ENCODE measurements around the gene LHX8.
"Not testable (repeated sequence)": the region's sequence is repeated elsewhere in the genome, so short reads cannot be mapped to it uniquely, and the experiment has no call there.

Gene LHX8

DNA sequence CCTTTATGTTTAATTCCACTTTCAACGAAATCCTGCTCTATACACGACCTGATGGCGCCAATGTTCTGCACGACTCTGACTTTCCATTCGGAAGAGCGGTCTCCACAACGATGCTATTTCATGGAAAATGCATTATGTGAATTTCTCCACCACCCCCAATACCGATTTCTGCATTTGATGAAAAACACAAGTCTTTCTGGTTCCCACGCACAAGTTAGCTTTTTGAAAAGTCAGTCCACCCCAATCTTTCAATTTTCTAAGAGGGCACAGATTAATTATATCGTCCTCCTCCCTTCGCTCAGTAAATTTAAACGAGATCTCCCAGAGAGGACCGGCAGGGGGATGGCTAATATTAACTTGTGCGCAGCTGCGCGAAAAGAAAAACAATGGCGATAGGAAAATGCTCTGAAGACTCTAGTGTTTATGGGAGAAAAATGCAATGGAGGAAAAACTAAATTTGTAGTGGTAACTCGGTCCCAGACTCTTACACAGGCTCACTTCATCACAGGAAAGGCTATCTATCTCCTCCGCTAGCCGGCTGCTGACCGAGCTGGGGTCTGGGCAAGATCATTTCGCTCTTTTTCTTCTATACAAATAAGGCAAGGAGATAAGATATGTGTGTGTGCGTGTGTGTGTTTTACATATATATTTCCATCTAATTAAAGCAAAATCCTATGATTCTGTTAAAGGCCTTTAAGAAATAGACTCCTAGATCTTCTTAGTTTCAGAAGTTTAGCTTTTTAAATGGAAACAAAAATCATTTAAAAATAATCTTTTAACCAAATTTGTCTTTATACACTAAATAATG, 1.2 kb upstream of the LHX8 start:
- FAIRE-seq, result no peak

DNA sequence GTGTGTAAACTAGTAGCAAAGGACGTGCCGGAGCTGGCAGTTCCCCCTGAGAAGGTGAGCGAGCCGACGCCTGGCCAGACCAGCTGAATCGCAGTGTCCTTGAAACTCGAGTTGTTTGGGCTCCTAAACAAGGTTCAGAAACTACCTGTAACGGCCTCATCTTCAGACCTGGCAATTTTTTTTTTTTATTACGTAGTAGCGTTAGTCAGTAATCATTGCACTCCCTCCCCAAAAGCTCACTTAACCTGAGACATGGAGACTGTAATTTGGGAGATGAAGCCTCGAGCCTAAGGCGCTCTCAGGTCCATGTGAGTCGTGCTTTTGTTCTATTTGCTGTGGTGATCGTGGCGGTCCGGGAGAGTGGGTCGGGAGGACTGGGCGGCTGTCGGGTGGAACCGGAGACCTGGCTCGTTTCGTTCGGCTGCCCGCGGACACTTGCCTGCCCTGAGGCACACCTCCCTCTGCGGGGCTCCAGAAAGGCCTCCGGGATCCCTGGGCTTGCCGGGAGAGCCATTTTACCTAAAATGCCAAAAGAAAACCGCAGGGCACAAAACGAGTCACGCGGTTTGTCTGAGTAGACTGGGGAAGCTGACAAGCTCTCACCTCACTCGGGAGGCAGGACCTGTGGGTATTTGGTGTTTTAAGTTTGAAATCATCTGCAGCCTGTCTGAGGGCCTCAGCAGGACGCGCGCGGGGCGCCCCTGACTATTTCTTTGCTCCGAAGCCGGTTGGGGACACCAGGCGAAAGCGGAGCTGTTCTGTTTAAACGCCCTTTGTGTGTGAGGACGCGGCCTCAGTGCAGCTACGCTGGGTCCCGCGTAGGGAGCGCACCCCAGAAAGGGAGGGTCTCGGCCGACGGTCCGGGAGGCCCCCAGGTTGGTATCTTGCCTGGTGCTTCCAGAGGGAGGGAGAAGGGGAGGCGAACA, 722 bp downstream of the LHX8 start:
- FAIRE-seq, result no peak

DNA sequence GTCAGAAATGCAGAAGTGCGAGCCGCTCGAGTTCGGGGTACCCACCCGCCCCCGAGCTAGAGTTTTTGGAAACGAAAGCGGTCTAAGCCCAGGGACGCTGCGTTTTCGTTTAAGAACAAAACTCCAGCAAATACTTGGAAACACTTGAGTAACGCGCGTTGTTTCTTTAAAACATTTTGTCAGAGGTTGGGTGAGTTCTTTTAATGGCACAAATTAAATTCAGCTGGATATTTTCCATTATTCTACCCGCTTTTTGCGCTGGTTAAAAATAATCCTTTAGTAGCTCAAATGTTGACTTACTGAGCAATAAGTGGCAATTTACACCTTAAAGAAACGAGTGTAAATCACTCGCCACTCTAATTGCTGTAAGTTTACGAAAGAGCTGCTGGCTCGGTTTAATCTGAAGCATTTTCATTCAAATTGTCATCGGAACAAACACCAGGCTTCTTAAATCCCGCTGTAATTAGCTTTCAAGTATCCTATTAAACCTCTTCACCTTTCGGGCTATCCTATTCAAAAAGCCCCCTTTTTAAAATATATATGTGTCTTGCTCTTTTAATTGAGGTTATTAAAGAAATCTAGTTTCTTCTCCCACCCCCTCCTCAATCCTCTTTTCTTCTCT, 1.5 kb downstream of the LHX8 start:
- peak; percentile 27 for FAIRE-seq

DNA sequence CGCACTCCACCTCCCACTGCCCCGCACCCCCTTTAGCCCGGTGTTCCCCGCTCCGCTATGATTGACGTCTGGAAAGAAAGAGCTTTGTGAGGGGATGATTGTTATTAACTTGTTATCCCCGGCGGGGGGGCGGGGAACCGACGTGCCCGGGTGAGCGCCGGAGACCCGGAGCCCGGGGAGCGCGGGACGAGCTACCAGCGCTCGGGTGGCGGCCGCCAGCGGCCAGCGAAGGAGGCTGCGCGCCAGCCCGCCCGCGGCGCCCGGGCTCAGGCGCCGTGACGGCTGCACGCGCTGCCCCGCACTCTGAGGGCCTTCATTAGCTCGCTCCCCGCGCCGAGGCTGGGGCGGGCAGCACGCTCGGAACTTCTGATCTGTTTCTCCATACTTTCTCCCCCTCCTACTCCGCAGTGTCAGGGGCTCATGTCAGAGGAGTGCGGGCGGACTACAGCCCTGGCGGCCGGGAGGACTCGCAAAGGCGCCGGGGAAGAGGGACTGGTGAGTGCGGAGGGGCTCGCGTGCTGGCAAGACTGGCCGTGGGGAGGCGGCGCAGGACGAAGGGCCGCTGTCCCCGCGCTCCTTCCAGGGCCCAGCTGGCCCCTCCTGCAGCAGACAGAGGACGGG, 2.1 kb downstream of the LHX8 start:
- no peak for FAIRE-seq

DNA sequence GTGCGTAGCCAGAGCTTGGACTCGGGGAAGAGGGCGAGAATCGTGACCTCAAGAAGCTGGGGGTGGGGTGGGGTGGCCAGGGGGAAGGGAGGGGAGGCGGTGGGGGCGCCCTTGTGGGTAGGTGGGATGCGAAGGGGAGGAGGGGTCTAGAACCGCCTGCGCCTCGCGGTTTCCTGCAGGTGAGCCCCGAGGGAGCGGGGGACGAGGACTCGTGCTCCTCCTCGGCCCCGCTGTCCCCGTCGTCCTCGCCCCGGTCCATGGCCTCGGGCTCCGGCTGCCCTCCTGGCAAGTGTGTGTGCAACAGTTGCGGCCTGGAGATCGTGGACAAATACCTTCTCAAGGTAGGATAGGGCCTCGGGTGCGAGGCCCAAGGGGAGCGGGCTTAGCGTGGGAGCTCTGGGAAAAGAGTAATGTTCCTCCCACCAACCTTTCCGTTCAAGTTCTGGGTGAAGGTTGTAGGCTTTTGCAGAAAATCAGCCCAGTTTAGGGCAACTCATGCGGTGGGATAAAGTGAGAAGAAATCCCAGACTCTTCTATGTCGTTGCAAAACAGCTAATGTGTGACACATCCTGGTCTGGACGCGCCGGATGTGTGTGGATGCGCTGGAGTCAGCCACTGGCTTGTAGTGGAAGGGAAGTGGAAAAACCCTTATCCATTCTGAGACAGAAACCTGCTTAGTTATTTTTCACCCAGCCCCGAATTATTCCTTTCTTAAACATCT, 2.9 kb downstream of the LHX8 start:
- FAIRE-seq, result no peak

DNA sequence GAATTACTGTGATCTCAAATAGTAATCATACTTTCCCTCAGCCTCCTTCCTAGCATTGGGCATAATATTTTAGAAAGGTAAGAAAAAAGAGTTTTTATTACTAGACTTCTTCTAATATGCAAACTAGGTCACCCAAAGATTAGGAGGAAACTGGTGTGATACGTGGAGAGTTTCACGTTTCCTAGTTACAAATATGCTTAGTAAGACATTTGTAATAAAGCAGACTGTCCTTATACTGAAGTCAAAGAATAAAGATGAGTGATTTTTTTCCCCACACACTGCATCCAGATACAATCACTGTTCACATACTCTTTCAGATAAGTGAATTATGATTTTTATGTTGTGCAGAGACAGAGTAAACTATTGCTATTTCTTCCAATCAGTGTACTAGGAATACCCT, 17.9 kb downstream of the LHX8 start:
- no peak for FAIRE-seq

DNA sequence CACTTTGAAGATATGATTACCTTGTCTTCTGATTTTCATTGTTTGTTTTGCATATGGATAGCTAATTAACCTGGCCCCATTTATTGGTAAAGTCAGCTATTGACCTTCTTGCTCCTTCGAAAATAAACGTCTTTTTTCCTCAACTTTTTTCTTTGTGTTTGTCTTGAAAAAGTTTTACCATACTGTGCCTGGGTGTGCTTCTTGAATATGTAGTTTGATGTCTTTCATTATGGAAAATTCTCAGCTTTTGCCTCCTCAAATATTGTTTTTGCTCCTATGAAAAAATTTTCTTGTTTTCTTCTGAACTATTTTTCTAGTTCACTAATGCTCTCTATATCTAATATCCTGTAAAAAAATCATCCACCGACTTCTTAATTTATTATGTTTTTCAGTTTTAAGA, 25.0 kb downstream of the LHX8 start:
- no peak for FAIRE-seq

DNA sequence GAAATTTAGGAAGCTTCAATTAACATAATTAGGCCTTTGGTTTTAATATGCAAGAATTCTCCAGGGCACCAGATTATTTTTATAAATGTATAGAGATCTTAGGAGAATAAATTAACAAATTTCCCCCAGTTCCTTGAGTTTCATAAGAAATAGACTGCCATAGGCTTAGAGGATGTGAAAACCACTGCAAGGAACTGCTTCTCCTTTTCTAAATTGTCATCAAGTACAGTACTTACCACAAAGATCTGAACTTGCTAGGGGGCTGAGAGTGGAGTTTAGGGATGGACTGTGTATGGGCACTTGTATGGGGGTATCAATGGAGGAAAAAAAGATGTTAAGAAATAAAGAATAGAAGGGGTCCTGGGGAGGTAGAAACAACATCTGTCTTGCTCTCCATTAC, 31.1 kb downstream of the LHX8 start:
- no peak for FAIRE-seq

DNA sequence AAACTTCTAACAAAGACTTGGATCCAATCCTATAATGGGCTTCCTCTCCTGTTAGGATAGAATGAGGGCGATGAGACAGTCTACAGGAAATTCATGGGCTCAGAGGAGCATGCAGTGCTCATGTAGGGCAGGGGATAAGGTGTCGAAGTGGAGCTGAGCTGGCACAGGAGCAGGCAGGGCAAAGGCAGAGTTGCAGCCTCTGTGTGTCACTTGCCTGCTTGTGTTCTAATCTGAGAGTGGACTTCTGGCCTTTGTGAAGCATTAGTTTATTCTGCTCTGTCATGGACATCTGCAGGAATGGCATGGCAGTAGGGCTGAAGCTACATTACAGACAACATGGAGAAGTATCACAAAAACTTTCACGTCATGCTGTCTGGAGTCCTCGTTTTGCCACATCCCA, 32.6 kb downstream of the LHX8 start:
- no peak for FAIRE-seq

DNA sequence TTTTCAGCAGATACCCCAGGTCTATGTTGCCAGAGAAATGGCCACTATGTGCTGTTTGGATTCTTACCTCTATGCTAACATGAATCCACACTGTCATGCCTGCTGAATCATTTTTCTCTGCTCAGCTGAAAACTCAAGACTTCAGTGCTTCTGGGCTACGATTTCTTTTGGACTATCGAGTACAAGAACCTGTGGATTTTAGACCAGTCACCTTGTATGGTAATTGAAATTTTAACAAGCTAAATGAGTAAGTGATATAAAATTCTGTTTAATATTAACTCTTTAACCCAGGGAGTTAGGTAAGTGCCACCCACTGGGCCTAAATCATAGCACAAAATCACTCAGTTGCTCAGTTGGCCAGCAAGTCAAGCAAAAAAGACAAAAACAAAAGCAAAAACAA, 35.8 kb downstream of the LHX8 start:
- FAIRE-seq, result no peak

DNA sequence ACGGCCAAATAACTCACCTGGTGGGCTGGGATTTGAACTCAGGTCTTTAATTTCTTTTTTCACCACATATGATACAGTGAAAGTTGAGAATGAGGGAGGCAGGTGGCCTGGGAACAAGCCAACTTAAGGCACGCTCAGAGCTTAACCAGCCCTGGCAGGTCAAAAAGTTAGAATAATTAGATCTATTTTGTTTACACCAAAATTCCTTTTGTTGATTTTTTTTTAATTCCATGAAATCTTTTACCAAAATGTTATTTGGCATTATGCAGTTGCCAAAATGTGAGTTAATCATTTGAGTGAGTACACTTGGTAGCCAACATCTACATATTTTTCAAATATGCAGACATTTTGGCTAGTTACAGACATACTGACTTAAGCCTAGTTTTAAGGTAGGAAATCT, 36.8 kb downstream of the LHX8 start:
- FAIRE-seq, result no peak

DNA sequence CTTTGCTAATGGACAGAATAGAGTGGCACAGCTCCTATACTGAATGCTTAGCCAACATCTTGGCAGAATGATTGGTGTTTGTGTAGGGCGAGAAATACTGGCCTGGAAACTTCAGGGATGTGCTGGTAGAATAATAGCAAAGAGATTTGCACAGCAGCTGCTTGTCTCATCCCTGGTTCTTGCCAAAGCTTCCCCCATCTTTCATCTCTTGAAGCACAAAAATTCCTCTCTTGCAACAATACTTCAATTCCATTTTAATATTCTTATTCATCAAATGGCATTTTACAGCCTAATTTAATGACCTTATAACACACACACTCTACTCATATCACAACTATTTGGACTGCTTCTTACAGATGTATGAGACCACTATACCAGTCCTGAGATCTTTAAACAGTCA, 37.7 kb downstream of the LHX8 start:
- FAIRE-seq, result no peak

DNA sequence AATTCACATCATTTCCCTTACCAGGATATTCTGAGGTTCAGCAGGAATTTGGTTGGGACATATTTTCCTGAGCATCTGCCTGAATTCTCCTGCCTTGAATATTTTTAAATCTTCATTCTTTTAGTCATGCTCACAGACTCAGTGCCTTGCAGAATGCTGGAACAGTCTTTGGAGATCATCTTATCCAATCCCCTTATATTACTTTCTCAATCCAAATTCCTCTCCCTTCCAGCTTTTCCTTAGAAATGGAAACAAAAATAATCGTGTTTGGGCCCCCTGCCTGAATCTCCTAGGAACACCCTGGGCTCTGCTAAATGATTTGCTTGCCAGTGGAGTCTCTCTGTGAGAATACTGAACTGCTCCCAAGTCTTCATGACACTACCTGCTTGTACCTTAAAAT, 38.4 kb downstream of the LHX8 start:
- no peak for FAIRE-seq

DNA sequence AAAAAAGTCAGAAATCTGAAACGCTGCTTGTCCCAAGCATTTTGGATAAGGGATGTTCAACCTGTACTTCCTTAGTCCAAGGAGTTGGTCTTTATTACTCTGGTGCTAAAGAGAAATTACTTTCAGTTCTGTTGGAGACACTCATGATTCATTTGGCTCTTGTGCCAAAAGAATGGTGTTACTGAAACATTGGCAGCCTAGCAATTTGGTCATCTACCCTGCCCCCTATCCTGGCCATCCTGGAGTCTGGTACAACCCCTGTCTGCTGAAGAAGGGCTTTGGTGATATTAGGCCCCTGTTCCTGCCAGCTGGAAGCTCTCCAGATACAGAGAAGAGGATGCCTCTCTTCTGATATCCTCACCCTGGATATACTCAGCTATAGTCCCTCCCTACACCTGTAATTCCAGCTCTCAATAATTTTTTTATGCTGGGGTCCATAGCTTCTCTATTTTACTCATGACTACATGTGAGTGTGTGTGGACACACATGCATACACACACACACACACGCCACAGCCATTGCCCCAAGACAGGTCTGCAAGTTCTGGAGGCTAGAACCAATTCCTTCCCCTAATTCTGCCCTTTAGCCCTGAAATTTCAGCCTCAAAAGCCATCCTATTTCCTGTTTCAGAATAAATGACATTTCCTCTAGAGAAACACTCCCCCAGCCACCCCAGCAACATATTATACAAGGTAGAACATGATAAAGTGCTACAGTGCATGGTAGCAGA, 40.0 kb downstream of the LHX8 start:
- no peak for FAIRE-seq

DNA sequence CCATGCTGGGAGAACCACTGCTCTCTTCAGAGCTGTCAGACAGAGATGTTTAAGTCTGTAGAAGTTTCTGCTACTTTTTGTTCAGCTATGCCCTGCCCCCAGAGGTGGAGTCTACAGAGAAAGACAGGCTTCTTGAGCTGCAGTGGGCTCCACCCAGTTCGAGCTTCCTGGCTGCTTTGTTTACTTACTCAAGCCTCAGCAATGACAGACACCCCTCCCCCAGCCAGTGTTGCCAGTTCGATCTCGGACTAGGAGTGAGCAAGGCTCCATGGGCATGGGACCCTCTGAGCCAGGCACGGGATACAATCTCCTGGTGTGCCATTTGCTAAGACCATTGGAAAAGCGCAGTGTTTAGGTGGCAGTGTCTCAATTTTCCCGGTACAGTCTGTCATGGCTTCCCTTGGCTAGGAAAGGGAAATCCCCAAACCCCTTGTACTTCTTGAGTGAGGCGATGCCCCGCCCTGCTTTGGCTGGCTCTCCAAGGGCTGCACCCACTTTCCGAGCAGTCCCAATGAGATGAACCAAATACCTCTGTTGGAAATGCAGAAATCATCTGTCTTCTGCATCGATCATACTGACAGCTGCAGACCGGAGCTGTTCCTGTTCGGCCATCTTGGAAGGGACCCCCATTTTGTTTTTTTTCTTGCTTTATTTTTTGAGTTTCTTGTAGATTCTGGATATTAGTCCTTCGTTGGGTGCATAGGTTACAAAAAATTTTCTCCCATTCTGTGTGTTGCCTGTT, 47.2 kb downstream of the LHX8 start:
- not testable (repeated sequence) for FAIRE-seq

DNA sequence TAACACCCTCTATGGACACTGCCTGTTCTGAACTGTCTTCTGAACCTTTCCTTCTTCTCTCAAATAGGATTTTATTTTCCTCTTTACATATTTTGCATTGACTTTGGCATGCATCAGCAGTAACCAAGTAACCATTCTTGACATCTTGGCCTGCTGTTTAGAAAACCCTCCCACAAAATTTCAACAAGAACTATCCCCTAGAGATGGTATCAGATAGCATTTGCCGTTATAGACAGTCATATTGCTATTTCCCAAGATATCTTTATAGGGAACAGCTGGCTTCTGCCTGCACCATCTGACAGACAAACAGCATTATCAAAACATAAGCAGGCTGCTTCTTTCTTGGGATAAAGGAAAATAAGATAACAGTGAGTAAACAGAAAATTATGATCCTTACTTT, 54.7 kb downstream of the LHX8 start:
- no peak for FAIRE-seq

DNA sequence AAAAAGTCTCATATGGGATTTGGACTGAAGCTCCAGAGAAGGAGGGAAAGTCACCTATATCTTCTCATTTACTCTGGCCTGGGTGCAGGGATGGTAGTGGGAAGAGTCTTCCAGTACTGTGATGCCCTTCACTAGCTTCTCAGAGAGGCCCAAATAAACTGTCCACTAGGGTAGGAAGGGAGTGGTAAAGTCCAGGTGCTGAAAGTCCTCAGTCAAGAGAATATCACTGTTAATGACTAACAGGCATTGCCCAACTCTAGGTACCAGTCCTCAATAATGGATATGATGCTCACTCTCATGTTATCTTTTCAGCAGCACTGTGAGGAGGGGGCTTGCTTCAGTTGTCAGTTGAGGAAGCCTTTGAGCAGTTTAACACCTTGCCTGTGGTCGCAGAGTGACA, 64.0 kb downstream of the LHX8 start:
- FAIRE-seq, result no peak

DNA sequence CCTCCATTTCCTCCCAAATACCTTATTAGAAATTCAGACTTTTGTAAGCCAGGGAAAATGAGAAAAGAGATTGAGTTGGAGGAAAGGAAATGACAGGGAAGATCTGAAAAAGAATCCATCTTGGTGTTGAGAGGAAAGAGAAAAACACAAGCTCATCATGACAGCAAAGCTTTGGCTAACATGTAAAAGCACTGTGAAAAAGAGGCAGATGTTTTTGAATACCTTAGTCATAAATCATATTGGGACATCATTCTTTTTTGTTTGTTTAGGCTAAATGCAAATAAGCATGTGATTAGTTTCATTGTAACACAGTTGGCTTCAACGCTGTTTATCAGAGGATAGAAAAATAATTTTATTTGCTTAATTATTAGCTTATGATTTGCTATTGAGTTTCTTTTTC, 64.6 kb downstream of the LHX8 start:
- FAIRE-seq, result no peak

DNA sequence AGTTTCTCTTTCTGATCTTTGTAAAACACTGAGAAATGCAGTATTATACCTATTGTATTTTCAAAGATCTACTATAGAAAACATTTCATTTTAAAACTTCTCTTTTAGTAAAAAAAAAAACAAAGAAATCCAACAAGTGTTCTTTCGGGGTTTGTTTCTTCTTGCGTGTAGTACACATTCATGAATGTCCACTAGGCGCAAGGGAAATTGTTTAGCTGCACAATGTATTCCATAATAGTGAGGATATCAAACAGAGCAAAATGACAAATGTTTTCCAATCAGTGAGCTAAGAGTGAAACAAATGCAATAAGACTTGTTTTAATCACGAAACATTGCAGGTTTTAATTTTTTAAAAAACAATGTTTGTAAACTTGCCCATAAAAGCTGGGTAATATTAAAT, 68.6 kb downstream of the LHX8 start:
- FAIRE-seq, result no peak

DNA sequence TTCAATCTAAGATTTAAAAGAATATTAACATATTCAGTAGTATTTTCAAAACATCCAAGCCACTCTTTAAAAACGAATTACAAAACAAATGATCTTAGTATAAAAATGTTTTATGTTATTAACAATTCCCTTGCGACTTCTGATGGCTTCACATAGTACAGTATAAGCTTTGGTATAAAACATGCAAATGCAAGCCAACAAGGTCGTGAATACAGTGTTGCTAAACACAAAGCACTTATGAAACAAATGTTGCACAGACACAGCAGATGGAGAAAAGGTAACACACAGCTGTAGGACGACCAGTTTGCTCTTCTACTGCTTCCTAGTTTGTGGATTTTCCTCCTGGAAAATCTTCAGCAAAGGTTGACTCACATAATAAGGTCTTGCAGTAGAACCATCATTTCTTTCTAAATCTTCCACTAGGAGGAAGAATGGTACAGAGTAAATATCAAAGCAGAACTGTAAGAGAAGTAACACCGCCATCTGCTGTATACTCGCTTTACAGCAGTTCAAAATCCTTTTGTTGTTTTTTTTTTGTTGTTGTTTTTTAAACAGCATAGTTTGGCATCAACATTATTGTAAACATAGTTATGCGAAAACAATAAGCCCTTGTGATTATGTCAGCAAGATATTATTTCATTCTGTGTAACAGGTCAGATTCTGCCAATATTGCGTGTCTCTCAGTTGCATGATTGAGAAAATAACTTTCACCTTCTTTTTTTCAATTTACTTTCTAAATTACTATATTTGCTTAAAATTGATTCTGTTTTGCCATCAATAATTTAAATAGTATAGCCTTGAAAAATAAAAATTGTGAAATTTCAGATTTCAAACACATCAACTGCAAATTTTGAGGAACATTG, 69.5 kb downstream of the LHX8 start:
- FAIRE-seq, result peak; percentile 99
